GM19025 (cell line): ENCODE data around the gene SRSF3.

Experiments used
- ATAC-seq: cut with Tn5 transposase; IDR thresholded peaks from one replicate; pipeline ENCODE4 v1.9.1; 2021; ENCODE audit warnings: mild to moderate bottlenecking, low read depth, moderate library complexity; ENCODE audit not compliant: unreplicated experiment

SRSF3 gene

DNA sequence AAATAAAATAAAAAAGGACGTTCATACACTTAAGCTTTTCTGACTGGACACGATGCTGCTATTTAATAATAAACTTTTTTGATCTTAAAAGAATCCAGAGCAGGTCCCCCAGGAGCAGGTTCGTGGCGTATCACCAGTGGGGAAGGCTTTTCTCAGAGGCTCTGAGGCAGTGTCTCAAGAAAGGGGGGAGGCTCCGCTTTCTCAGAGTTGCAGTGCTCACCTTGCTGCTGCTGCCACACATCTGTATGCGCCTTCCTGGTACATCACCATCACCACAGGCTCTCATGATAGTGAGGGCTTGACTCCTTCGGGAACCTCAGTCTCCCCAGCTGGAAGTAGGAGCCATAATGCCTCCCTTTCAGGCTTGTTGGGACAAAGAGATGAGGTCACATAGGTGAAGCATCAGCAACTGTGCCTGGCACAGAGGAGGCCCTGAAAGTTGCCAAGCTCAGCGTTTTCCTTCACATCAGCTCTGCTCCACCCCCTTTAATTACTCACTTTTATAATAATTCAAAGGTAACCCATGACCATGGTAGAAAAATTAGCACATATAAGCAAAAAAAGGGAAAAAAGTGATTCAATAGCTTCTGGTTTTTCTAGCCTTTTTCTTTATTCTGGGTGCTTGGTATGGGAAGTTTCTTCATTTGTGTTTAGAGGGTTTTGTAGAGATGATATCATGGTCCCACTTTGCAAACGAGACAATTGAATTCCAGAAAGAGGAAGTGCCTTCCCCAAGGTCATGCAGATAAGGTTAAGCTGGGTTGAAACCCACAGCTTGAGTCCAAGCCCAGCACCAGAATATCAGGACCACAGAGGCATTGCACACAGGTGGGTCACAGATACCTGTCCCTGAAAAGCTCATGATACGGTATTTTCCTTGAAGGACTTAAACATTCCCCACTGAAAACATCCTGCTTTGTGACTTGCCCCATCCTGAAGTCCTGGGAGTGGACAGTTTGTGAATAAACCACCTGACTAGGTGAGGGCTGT, 24.5 kb downstream of the SRSF3 start:
- ATAC-seq, result no peak

DNA sequence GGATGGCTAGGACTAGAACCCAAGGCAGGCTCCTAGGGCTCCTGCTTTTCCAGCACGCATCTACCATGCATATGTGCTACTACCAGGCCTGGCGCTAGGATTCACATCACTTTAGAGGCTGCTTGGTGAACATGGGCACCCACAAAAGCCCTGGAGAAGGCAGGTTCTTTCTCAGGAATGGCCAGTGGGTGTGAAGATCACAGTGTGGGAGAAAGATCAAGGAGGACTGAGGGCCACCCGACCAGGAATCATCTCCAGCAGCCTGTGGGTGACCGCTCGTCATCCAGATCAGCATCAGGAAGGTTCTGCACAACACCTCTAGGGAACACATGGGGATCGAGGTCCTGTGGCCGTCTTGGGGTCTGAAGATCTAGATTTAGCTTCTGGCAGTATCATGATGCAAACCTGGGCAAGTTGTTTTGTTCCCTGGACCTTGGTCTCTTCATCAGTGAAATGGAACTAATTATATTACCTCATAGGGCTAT, 27.3 kb downstream of the SRSF3 start:
- no peak for ATAC-seq

DNA sequence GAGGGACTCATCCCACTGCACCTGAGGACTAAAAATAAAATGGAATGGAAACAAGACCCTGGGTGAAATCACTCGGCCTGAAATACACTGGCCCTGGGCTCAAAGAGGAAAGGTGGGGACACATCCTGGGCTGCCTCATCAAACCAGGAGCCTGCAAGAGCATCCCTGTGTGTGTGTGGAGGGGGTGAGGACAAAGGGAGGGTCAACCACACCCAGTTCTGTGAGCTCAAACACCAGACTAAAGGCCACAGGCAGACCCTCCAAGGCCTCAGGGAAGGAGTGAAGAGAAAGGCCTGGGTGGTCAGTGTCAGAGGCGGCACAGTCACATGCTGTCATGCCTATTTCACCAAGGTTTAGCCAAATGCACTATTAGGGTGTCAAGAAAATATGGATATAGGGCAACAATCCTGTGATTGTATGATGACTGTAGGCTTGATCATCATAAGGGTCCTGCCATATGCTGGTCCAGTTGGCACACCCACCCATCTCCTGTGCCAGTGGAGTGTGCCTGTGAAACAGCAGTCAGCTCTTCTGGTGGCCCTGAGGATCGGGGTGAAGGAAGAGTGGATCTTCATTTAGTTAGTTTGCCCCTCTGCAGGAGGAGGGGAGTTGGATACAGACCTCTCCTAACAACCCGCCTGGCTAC, 28.9 kb downstream of the SRSF3 start:
- no peak for ATAC-seq

DNA sequence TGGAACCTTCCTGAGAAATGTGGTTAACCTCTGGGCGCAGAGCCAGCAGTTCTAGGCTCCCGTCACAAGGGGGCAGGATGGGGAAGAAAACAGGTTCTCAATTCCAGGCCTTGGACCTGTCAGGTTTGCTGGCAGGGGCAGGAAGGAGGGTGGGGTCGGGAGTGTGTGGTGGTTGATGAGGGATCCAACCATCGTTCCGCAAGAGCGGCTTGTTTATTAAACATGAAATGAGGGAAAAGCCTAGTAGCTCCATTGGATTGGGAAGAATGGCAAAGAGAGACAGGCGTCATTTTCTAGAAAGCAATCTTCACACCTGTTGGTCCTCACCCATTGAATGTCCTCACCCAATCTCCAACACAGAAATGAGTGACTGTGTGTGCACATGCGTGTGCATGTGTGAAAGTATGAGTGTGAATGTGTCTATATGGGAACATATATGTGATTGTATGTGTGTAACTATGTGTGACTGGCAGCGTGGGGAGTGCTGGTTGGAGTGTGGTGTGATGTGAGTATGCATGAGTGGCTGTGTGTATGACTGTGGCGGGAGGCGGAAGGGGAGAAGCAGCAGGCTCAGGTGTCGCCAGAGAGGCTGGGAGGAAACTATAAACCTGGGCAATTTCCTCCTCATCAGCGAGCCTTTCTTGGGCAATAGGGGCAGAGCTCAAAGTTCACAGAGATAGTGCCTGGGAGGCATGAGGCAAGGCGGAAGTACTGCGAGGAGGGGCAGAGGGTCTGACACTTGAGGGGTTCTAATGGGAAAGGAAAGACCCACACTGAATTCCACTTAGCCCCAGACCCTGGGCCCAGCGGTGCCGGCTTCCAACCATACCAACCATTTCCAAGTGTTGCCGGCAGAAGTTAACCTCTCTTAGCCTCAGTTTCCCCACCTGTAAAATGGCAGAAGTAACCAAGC, 29.6 kb downstream of the SRSF3 start:
- no peak for ATAC-seq

DNA sequence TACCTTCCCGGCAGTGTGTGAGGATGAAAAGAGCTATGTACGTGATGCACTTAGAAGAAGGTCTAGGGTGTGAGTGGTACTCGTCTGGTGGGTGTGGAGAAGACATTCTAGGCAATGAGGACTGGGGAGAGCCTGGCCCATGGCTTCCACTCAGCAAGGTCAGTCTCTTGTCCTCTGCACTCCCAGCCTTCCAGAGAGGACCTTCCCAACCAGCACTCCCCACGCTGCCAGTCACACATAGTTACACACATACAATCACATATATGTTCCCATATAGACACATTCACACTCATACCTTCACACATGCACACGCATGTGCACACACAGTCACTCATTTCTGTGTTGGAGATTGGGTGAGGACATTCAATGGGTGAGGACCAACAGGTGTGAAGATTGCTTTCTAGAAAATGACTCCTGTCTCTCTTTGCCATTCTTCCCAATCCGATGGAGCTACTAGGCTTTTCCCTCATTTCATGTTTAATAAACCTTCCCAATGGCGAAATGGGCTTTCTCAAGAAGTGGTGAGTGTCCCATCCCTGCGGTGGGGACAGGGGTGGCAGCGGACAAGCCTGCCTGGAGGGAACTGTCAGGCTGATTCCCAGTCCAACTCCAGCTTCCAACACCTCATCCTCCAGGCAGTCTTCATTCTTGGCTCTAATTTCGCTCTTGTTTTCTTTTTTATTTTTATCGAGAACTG, 30.4 kb downstream of the SRSF3 start:
- no peak for ATAC-seq

DNA sequence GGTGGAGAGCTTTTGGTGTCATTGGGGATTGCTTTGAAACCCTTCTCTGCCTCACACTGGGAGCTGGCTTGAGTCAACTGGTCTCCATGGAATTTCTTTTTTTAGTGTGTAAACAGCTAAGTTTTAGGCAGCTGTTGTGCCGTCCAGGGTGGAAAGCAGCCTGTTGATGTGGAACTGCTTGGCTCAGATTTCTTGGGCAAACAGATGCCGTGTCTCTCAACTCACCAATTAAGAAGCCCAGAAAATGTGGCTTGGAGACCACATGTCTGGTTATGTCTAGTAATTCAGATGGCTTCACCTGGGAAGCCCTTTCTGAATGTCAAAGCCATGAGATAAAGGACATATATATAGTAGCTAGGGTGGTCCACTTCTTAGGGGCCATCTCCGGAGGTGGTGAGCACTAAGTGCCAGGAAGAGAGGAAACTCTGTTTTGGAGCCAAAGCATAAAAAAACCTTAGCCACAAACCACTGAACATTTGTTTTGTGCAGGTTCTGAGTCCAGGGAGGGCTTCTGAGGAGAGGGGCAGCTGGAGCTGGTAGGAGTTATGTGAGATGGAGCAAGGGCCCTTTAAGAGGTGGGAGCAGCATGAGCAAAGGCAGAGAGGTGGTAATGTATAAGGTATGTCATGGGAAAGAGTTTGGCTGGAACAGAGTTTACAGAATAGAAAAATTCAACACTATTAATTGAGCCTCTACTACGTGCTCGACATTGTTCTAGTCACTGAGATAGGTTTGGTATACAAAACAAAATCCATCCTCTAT, 31.2 kb downstream of the SRSF3 start:
- no peak for ATAC-seq

DNA sequence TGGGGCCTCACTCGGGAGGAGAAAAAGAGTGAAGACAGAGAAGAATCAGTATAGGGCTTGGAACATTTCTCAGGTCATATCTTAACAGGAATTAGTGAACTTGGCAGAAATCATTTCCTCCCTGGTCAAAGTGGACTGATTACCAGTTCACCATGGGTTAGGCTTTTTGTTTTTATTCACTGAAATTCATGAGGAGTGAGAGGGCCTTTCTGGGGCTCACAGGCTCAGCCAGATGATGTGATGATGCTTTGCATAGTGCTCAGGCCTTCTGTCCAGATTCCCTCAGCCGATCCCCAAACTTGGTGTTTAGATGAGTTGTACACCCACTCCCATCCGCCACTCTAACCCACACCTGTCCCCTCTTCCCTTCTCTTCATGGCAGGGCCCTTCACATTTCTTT, 32.5 kb downstream of the SRSF3 start:
- ATAC-seq, result no peak

DNA sequence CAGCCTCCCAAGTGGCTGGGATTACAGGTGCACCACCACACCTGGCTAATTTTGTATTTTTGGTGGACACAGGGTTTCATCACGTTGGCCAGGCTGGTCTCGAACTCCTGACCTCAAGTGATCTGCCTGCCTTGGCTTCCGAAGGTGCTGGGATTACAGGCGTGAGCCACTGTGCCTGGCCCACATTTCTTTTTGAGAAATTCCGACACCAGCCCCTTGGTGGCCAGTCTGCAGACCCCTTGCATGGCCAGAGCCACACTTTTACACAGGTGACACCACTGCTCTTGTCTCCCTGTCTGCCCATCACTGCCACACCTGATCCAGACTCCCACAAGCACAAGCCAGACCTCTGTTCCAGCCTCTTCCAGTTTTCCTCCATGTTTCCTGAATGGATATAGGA, 33.0 kb downstream of the SRSF3 start:
- no peak for ATAC-seq

DNA sequence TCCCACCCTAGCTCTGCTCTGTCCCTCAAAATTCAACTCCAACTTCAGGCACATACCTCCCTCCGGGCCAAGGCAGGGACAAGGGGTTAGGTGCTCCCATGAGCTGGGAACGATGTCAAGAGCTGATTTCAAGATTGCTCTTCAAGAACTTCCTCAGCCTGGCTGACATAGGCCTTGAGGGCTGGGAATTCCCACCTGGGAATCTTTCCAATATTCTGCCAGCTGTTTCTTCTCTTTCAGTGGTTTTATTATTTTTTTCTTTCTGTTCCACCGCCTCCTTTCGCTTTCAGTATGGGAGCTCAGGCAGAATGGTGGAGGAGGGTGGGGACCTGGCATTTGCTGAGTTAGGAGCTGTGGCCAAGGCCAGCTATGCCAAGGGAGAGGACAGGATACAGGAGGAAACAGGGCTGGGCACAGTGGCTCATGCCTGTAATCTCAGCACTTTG, 33.7 kb downstream of the SRSF3 start:
- ATAC-seq, result no peak

DNA sequence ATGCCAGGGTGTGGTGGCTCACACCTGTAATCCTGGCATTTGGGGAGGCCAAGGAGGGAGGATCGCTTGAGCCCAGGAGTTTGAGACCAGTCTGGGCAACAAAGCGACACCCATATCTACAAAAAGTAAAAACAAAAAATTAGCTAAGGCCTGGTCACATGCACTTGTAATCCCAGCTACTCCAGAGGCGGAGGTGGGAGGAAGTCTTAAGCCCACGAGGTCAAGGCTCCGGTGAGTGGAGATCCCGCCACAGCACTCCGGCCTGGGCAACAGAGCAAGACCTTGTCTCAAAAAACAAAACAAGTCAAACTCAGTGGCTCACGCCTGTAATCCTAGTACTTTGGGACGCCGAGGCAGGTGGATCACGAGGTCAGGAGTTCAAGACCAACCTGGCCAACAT, 35.6 kb downstream of the SRSF3 start:
- ATAC-seq, result no peak

DNA sequence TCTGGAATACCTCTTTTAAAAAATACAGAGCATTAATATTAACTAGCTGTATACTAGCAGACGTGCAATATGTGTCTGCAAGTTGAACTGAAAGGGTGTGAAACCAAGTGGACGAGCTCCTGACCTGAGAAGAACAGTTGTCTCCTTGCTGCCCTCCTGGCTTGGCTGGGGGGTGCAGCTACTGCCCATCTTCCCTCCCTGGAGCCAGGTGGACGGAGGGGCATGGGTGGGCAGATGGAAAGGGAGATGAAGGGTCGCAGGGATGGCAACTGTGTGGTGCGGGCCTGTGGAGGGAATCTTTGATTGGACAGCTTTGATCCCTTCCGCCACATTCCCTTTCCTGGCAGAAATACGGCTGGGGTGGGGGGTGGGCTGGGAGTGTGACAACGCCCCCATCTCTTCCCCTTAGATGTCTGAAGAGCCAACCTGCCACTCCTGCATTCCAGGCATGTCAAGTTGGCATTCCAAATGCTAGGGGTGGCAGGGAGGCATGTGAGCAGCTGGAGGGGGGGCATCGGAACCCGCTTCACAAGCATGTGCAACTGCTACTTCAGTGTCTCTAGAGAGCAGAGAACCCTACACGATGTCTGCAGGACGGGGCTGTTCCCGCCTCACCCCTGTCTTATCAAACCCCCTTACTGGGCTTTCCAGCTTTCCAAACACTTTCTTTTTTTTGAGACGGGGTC, 37.3 kb downstream of the SRSF3 start:
- ATAC-seq, result no peak

DNA sequence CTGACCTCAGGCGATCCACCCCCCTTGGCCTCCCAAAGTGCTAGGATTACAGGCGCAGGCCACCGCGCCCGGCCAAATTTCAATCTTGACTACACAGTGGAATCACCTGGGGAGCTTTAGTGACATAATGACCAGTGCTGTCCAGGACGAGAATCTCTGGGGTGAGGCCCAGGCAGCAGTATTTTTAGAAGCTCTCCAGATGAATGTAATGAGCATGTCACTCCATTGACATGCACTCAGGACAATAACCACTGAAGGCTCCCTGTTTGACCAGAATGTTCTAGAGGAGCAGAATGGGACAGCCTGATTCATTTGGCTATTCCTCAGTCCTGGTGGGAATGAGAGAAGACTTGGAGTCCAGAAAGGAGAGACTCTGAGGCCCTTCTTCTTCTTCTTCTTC, 39.2 kb downstream of the SRSF3 start:
- no peak for ATAC-seq

DNA sequence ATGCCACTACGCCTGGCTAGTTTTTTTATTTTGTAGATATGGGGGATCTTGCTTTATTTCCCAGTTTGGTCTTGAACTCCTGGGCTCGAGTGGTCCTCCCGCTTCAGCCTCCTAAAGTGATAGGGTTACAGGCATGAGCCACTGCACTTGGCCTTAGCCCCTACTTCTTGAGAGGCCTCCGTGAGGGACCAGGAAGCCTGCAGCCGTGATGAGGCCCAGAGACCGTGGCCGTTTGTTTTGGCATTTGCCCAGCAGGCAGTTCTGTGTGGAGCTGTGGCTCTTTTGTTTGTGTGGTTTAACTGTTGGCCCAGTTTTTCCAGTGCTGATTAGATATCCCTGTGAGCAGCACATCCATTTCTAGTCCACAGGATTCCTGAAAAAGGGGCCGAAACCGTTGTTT, 39.8 kb downstream of the SRSF3 start:
- no peak for ATAC-seq

DNA sequence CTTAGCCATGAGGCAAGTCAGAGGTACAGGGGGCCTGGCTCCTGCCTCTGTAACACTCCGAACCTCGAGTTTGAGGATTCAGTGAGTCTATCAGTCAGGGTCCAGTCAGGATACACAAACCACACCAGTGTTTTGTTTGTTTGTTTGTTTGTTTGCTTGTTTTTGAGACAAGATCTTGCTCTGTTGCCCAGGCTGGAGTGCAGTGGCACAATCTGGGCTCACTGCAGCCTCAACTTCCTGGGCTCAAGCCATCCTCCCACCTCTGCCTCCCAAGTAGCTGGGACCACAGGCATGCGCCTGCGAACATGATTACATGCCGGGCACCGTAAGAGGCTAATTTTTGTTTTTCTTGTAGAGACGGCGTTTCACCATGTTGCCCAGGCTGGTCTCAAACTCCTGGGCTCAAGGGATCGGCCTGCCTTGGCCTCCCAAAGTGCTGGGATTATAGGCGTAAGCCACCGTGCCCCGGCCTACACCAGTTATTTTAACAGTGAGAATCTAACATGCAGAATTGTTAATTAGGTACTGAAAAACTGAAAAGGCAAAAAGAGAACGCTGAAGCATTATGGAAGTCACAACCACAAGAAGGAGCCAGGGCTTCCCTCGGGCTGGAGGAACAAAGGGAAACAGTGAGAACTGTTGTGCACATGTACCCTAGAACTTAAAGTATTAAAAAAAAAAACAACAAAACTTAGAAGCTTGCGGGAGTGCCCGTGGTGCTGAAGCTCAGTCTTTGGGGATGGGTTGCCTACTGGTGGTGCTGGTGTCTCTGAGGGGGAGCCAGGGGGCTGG, 40.4 kb downstream of the SRSF3 start:
- no peak for ATAC-seq

DNA sequence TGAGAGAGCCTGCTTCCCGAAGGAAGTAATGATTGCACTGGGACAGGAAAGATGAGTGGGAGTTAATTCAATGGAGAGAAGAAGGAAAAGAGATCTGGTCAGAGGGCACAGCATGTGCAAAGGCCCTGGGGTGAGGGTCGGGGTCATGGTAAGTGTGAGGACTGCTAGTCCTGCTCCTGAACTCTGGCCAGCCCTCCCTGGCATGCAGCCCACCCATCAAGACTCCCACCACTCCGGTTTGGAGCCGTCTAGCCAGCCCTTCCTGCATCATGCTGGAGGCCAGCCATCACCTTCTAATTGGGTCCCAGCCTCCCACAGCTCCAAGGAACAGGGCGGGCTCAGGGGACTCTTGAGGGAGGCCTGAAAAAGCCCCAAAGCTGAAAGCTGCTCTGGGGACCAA, 42.1 kb downstream of the SRSF3 start:
- ATAC-seq, result no peak

DNA sequence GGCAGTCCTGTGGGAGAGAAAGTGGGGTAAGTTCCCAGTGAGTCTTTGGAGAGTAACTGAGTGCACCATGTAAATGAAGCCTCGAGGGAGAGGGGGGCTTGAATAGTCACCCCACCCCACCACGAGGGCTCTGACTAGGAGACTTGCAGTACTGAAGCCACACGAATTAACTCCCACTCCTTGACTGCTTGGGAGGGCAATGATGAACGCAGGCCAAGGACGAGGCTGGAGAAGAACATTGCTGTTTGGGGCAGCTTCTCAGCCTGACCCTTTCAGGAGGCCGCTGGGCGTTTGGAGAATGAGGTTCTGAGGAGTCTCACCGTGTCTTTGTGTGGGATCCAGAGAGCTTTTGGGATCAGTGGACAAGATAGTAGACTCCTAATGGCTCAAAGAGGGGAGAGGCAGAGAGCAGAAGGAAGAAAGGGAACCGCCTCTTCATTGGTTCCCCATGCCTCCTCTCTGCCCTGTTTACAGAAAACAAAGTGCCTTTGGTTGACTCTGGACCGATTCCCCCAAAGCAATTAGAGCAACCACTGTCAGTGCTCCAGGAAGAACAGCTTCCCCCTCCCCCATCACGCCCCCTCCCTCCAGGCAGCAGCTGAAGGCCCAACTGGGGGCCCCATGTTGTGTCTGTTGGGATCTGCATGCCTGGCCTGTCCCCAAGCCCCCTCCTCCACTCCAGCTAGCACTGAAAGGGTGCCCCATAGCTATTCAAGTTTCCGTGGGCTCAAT, 42.7 kb downstream of the SRSF3 start:
- ATAC-seq, result no peak

DNA sequence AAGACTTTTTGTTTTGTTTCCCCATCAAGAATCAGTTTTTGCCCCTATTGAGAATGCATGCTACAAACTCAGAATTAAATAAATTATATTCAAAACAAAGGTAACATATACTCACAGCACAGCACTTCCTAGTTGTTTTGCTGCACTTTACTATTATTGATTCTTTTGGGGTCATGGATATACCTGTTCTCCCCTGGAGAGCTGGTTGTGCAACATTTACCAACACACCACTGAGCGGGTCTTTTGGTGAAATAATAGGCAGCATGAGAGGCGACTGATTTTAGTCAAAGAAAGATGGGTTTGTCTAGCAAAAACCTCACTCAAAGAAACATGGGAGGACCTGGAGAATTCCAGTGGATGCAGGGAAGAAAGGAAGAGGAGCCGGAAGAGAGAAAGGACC, 44.4 kb downstream of the SRSF3 start:
- no peak for ATAC-seq
